H1 (cell line): ENCODE results near the gene PET100. TPM values are rescaled to one million over a fixed set of nuclear protein-coding genes. Genes with fewer than 3 reads are reported as not detected.
A peak's percentile ranks its signal among the peaks of the same experiment; 100 is the strongest.

ENCODE experiments used
- CTCF ChIA-PET: fragments of 300-600 bp; sonication (Branson Sonifier 250); formaldehyde crosslinking; loops from one replicate; lab custom pipeline; 2021; ENCODE audit not compliant: partially characterized antibody; lab: Charles Lee
- POLR2A ChIA-PET: fragments of 300-600 bp; sonication (Branson Sonifier 250); formaldehyde crosslinking; loops from one replicate; lab custom pipeline; 2021; ENCODE audit warnings: inconsistent platforms; ENCODE audit not compliant: partially characterized antibody; lab: Charles Lee
- DNase-seq, 2 experiments: peaks; one replicate each; pipeline versions ENCODE4 v3.0.0 to v3.0.0-alpha.2; 2010 to 2022; ENCODE audit warnings: low spot score in 2 of 2, low read depth in 1 of 2, mixed read lengths in 1 of 2
- FAIRE-seq: peaks from 2 replicates; lab custom pipeline; 2011; peaks lifted over from hg19 to GRCh38; lab: Jason Lieb, UNC
- H2AFZ ChIP-seq: 2 replicates; pipeline ENCODE4 v1.8.1; 2012; ENCODE audit warnings: low read length, inconsistent platforms
- H2AK5ac ChIP-seq: 2 replicates; pipeline ENCODE4 v1.6.1; 2013; ENCODE audit warnings: low read depth, low read length
- H2BK120ac ChIP-seq: replicated peaks from 2 replicates; pipeline ENCODE3; 2013; ENCODE audit warnings: low read depth, low read length, inconsistent platforms
- H2BK12ac ChIP-seq: 2 replicates; pipeline ENCODE4 v1.6.1; 2013; ENCODE audit warnings: low read depth, low read length
- H2BK15ac ChIP-seq: 2 replicates; pipeline ENCODE4 v1.6.1; 2013; ENCODE audit warnings: low read length
- H2BK20ac ChIP-seq: 2 replicates; pipeline ENCODE4 v1.6.1; 2013; ENCODE audit warnings: low read length
- H2BK5ac ChIP-seq: 2 replicates; pipeline ENCODE4 v1.6.1; 2013; ENCODE audit warnings: low read depth, low read length
- H3K14ac ChIP-seq: 2 replicates; pipeline ENCODE4 v1.6.1; 2013; ENCODE audit warnings: inconsistent platforms; ENCODE audit not compliant: insufficient read length
- H3K18ac ChIP-seq: 2 replicates; pipeline ENCODE4 v1.6.1; 2013; ENCODE audit warnings: low read length; ENCODE audit errors: extremely low read depth
- H3K23ac ChIP-seq: 2 replicates; pipeline ENCODE4 v1.6.1; 2013; ENCODE audit warnings: inconsistent platforms; ENCODE audit not compliant: insufficient read length
- H3K23me2 ChIP-seq: 2 replicates; pipeline ENCODE4 v1.6.1; 2013; ENCODE audit warnings: low read depth, low read length
- H3K27ac ChIP-seq: 2 replicates; pipeline ENCODE4 v1.6.1; 2011; ENCODE audit warnings: low read depth, low read length, inconsistent platforms
- H3K27me3 ChIP-seq, 4 experiments: replicated peaks in 1 of 4; 1 replicate in 1 of 4; 2 replicates in 3 of 4; pipeline versions ENCODE4 v1.6.1 to v1.8.1; 2011 to 2013; ENCODE audit warnings: low read length in 3 of 4, mild to moderate bottlenecking in 3 of 4, inconsistent platforms in 2 of 4, mixed read lengths in 2 of 4, moderate library complexity in 1 of 4; ENCODE audit not compliant: control insufficient read depth in 3 of 4, insufficient read depth in 3 of 4; ENCODE audit errors: extremely low read depth in 1 of 4
- H3K36me3 ChIP-seq, 4 experiments: 2 replicates each; pipeline versions ENCODE4 v1.6.1 to v1.8.1; 2011 to 2013; ENCODE audit warnings: mild to moderate bottlenecking in 4 of 4, low read length in 3 of 4, moderate library complexity in 2 of 4, control low read depth in 1 of 4, inconsistent platforms in 1 of 4; ENCODE audit not compliant: insufficient read depth in 4 of 4, control insufficient read depth in 2 of 4
- H3K4ac ChIP-seq: replicated peaks from 2 replicates; pipeline ENCODE3; 2013; ENCODE audit warnings: low read length, low read depth, mixed read lengths, inconsistent platforms; ENCODE audit not compliant: insufficient read length
- H3K4me1 ChIP-seq, 4 experiments: replicated peaks in 1 of 4; 1 replicate in 1 of 4; 2 replicates in 3 of 4; pipeline versions ENCODE4 v1.6.1 to v1.8.1; 2011 to 2013; ENCODE audit warnings: low read length in 3 of 4, inconsistent platforms in 2 of 4, mixed read lengths in 1 of 4; ENCODE audit not compliant: insufficient read depth in 4 of 4, control insufficient read depth in 3 of 4
- H3K4me2 ChIP-seq, 2 experiments: 2 replicates each; pipeline versions ENCODE4 v1.6.1 to v1.8.1; 2011 to 2013; ENCODE audit warnings: low read depth in 2 of 2, low read length in 2 of 2, control low read depth in 1 of 2, inconsistent platforms in 1 of 2, mild to moderate bottlenecking in 1 of 2; ENCODE audit not compliant: insufficient read depth in 1 of 2
- H3K4me3 ChIP-seq, 4 experiments: fragments of 200-600, 300-600 bp in 1 of 4; sonication (generic), shearing (Covaris generic), sonication (Bioruptor Twin) in 1 of 4; 2 replicates each; pipeline versions ENCODE4 v1.5.1 to v1.8.1; 2011 to 2016; ENCODE audit warnings: low read length in 4 of 4, low read depth in 3 of 4, control low read depth in 2 of 4, inconsistent platforms in 2 of 4, mild to moderate bottlenecking in 2 of 4, mixed read lengths in 1 of 4, moderate library complexity in 1 of 4; ENCODE audit not compliant: insufficient read depth in 2 of 4; ENCODE audit errors: extremely low read depth in 1 of 4
- H3K56ac ChIP-seq: replicated peaks from 2 replicates; pipeline ENCODE3; 2013; ENCODE audit warnings: low read depth, mild to moderate bottlenecking, mixed read lengths, low read length, inconsistent platforms; ENCODE audit not compliant: insufficient read length
- H3K79me1 ChIP-seq: 2 replicates; pipeline ENCODE4 v1.6.1; 2013; ENCODE audit warnings: low read depth, low read length, control low read depth
- H3K79me2 ChIP-seq, 2 experiments: 2 replicates each; pipeline versions ENCODE4 v1.6.1 to v1.8.1; 2012 to 2013; ENCODE audit warnings: low read length in 2 of 2, mild to moderate bottlenecking in 2 of 2, inconsistent platforms in 1 of 2; ENCODE audit not compliant: insufficient read depth in 2 of 2, control insufficient read depth in 1 of 2
- H3K9ac ChIP-seq, 4 experiments: replicated peaks in 1 of 4; 1 replicate in 1 of 4; 2 replicates in 3 of 4; pipeline versions ENCODE4 v1.6.1 to v1.8.1; 2011 to 2013; ENCODE audit warnings: low read depth in 3 of 4, low read length in 3 of 4, control low read depth in 2 of 4, mild to moderate bottlenecking in 2 of 4, moderate library complexity in 2 of 4, inconsistent platforms in 1 of 4; ENCODE audit errors: extremely low read depth in 1 of 4
- H3K9me3 ChIP-seq, 2 experiments: 2 replicates each; pipeline versions ENCODE4 v1.6.1 to v1.8.1; 2012 to 2013; ENCODE audit warnings: mild to moderate bottlenecking in 2 of 2, moderate library complexity in 2 of 2, control low read depth in 1 of 2, inconsistent platforms in 1 of 2, low read depth in 1 of 2, low read length in 1 of 2, mixed read lengths in 1 of 2; ENCODE audit not compliant: insufficient read depth in 2 of 2
- H4K20me1 ChIP-seq, 2 experiments: replicated peaks in 1 of 2; 2 replicates each; pipeline versions ENCODE3 to v1.8.1; 2011 to 2013; ENCODE audit warnings: inconsistent platforms in 2 of 2, low read length in 2 of 2, mild to moderate bottlenecking in 1 of 2; ENCODE audit not compliant: insufficient read depth in 2 of 2, control insufficient read depth in 1 of 2
- H4K5ac ChIP-seq: 2 replicates; pipeline ENCODE4 v1.6.1; 2013; ENCODE audit warnings: low read length, low read depth, mixed read lengths, inconsistent platforms; ENCODE audit not compliant: insufficient read length
- H4K8ac ChIP-seq: 2 replicates; pipeline ENCODE4 v1.8.0; 2013; ENCODE audit warnings: mild to moderate bottlenecking, moderate library complexity, low read length, inconsistent platforms; ENCODE audit not compliant: insufficient read depth; ENCODE audit errors: extremely low read depth
- H4K91ac ChIP-seq: replicated peaks from 2 replicates; pipeline ENCODE3; 2013; ENCODE audit warnings: low read length, mixed read lengths, inconsistent platforms; ENCODE audit not compliant: insufficient read length
- GABPA ChIP-seq: IDR thresholded peaks from 2 replicates; pipeline ENCODE4 v1.6.1; 2011; ENCODE audit warnings: mild to moderate bottlenecking, low read length, moderate library complexity, borderline replicate concordance; ENCODE audit not compliant: insufficient read depth
- PHF8 ChIP-seq: fragments of 200-600 bp; sonication (generic); conservative IDR thresholded peaks from 2 replicates; pipeline ENCODE4 v1.7.1; 2012; ENCODE audit warnings: low read depth, mild to moderate bottlenecking, inconsistent platforms, low read length, moderate library complexity
- WGBS, 2 experiments: shearing (Covaris generic) in 1 of 2; methylation state at CpG; one replicate each; pipeline versions ENCODE4 v1.1.6 to v1.1.7; 2013 to 2015; ENCODE audit warnings: low lambda C conversion rate in 2 of 2, mixed read lengths in 2 of 2, inconsistent platforms in 1 of 2, low coverage in 1 of 2, missing lambda C conversion rate in 1 of 2; ENCODE audit not compliant: insufficient replicate concordance in 2 of 2, insufficient coverage in 1 of 2, insufficient read length in 1 of 2; ENCODE audit errors: extremely low coverage in 1 of 2, missing lambda C conversion rate in 1 of 2; 5-methylcytosine and 5-hydroxymethylcytosine counted together
- polyA plus RNA-seq, 7 experiments: library from polyadenylated mRNA; depleted of rRNA in 3 of 7; stranded (reverse) in 5 of 7; unstranded in 2 of 7; fragments of >200 nt in 5 of 7; fragments of 200-250 nt in 2 of 7; gene quantifications; 1 replicate in 5 of 7; 2 replicates in 1 of 7; 4 replicates in 1 of 7; pipeline versions ENCODE4 v1.2.1 to v1.2.3, GENCODE V29; 2011 to 2013; ENCODE audit warnings: missing spikeins in 2 of 7, mixed read lengths in 2 of 7
- total RNA-seq: library from RNA; stranded (reverse); fragmentation: NEBNext Ultra II Directional; extraction: Animal tissue kit (Norgen Biotek cat#: 25700); gene quantifications from 2 replicates; pipeline ENCODE4 v1.2.1, GENCODE V29; 2021

PET100 gene
- total and polyA plus RNA-seq, 2 of the 8 experiments (the other 6 are each of a cell fraction or from before 2014, with no cell fraction given): 80.8 to 105 TPM

- Histone ChIP-seq H2BK15ac (no peak within 1 kb of the TSS), H3K36me3 (no peaks in the 10 kb centered on the region), H4K8ac (no peak within 1 kb of the TSS; the same call in 1 of the 2 replicates), H3K4me3 (peak within 1 kb of the TSS; percentile 47 to 96 (median 65)), H3K56ac (no peak within 1 kb of the TSS), H4K91ac (no peak within 1 kb of the TSS), H3K4me1 (peaks cover 0 to 11% (median 6%) of the 10 kb centered on the region in 4 experiments; a peak in 5 of 7 replicates), H3K18ac (peak within 1 kb of the TSS; percentile 78), H4K5ac (no peak within 1 kb of the TSS), H4K20me1 (peaks cover 6 to 11% of the 10 kb centered on the region in 2 experiments), H2BK20ac (no peak within 1 kb of the TSS), H3K23ac (no peak within 1 kb of the TSS), H3K4ac (no peak within 1 kb of the TSS), H3K9me3 (no peaks in the 10 kb centered on the region), H3K27me3 (no peaks in the 10 kb centered on the region), H3K4me2 (peak within 1 kb of the TSS; percentile 86), H2BK5ac (no peak within 1 kb of the TSS), H2AK5ac (no peak within 1 kb of the TSS), H3K27ac (no peak within 1 kb of the TSS), H2AFZ (peak within 1 kb of the TSS; percentile 47; the same call in 1 of the 2 replicates), H3K23me2 (peaks cover 8% of the 10 kb centered on the region; the same call in 1 of the 2 replicates), H2BK12ac (no peak within 1 kb of the TSS), H3K9ac (peak within 1 kb of the TSS; percentile 20 to 54 (median 41); a peak in 4 of 7 replicates), H3K14ac (peak within 1 kb of the TSS; percentile 97), H2BK120ac (no peak within 1 kb of the TSS), H3K79me2 (peaks cover 0 to 18% of the 10 kb centered on the region in 2 experiments; a peak in 2 of 4 replicates), H3K79me1 (peaks cover 5% of the 10 kb centered on the region; the same call in 1 of the 2 replicates)
- ChIA-PET POLR2A (interaction anchor here (0.6 to 2.5 kb wide), 7 partner anchors 10 to 170 kb away, joined by 3 to 10 read pairs (median 4); partner anchors contain the start of gene STXBP2), CTCF (interaction anchor here (0.5 to 5.0 kb wide), 6 partner anchors 10 to 851 kb away, joined by 3 to 27 read pairs (median 3); no protein-coding TSS in a partner anchor)
- peak; percentile 31 to 91 for DNase-seq
- peak; percentile 34; the same call in 1 of the 2 replicates for TF ChIP-seq PHF8
- no peak for TF ChIP-seq GABPA
- no peak for FAIRE-seq
- WGBS, 2 experiments: 1% methylated on average over 33 of the region's 78 CpGs; no CpG with 5 or more reads in 1 of the 2 experiments
Observed at GRCh38 chr19:7595466-7596133, 34.0 kb upstream of the PET100 start, which contains the start of gene CAMSAP3. Gene CAMSAP3 (plus strand): TSS chr19:7595863. CDS start chr19:7596003, 140 bp downstream.
